ENCODE measurements around the gene PLAC9.

Gene PLAC9

GRCh38 chr10:80159166-80159873, 26.8 kb downstream of the PLAC9 start:
- DNase-seq (ENCODE audit: extremely low read depth in 1 of 2, low read depth in 1 of 2), result no peak

GRCh38 chr10:80160361-80161320, 28.1 kb downstream of the PLAC9 start:
- DNase-seq (ENCODE audit: extremely low read depth in 1 of 2, low read depth in 1 of 2), result no peak

- no peak for DNase-seq (ENCODE audit: extremely low read depth in 1 of 2, low read depth in 1 of 2)
Observed at GRCh38 chr10:80161321-80162083, 29.0 kb downstream of the PLAC9 start.

- DNase-seq (ENCODE audit: extremely low read depth in 1 of 2, low read depth in 1 of 2), result no peak
Observed at GRCh38 chr10:80163741-80164341, 31.3 kb downstream of the PLAC9 start.

GRCh38 chr10:80164596-80164995, 32.1 kb downstream of the PLAC9 start:
- no peak for DNase-seq (ENCODE audit: extremely low read depth in 1 of 2, low read depth in 1 of 2)

GRCh38 chr10:80165173-80165572, 32.6 kb downstream of the PLAC9 start:
- DNase-seq (ENCODE audit: extremely low read depth in 1 of 2, low read depth in 1 of 2), result no peak

GRCh38 chr10:80166581-80167470, 34.3 kb downstream of the PLAC9 start:
- no peak for DNase-seq (ENCODE audit: extremely low read depth in 1 of 2, low read depth in 1 of 2)

GRCh38 chr10:80167471-80168161, 35.1 kb downstream of the PLAC9 start:
- no peak for DNase-seq (ENCODE audit: extremely low read depth in 1 of 2, low read depth in 1 of 2)

- no peak for DNase-seq (ENCODE audit: extremely low read depth in 1 of 2, low read depth in 1 of 2)
Observed at GRCh38 chr10:80168162-80168511, 35.6 kb downstream of the PLAC9 start.

GRCh38 chr10:80168679-80169380, 36.3 kb downstream of the PLAC9 start:
- no peak for DNase-seq (ENCODE audit: extremely low read depth in 1 of 2, low read depth in 1 of 2)

- no peak for DNase-seq (ENCODE audit: extremely low read depth in 1 of 2, low read depth in 1 of 2)
Observed at GRCh38 chr10:80170026-80170425, 37.5 kb downstream of the PLAC9 start.

- no peak for DNase-seq (ENCODE audit: extremely low read depth in 1 of 2, low read depth in 1 of 2)
Observed at GRCh38 chr10:80170641-80171040, 38.1 kb downstream of the PLAC9 start.

GRCh38 chr10:80171248-80171660, 38.7 kb downstream of the PLAC9 start:
- DNase-seq (ENCODE audit: extremely low read depth in 1 of 2, low read depth in 1 of 2), result no peak

- DNase-seq (ENCODE audit: extremely low read depth in 1 of 2, low read depth in 1 of 2), result no peak
Observed at GRCh38 chr10:80172896-80173295, 40.4 kb downstream of the PLAC9 start.

- no peak for DNase-seq (ENCODE audit: extremely low read depth in 1 of 2, low read depth in 1 of 2)
Observed at GRCh38 chr10:80173466-80173865, 40.9 kb downstream of the PLAC9 start.

- DNase-seq (ENCODE audit: extremely low read depth in 1 of 2, low read depth in 1 of 2), result no peak
Observed at GRCh38 chr10:80174641-80175395, 42.3 kb downstream of the PLAC9 start.

GRCh38 chr10:80176526-80176925, 44.0 kb downstream of the PLAC9 start:
- DNase-seq (ENCODE audit: extremely low read depth in 1 of 2, low read depth in 1 of 2), result no peak
